Fibroblast of lung (primary cell): ENCODE results near the gene WDCP. TPM values are rescaled to one million over a fixed set of nuclear protein-coding genes. Genes with fewer than 3 reads are reported as not detected.

ENCODE experiments used
- DNase-seq, 2 donors: peaks; one replicate each; pipeline versions ENCODE4 v3.0.0 to v3.0.0-alpha.2; 2010; ENCODE audit warnings: low read depth in 2 of 2
- H2AFZ ChIP-seq: 2 replicates; pipeline ENCODE4 v1.5.1; 2012; ENCODE audit warnings: low read length, control low read depth, inconsistent platforms
- H3K27ac ChIP-seq: 2 replicates; pipeline ENCODE4 v1.5.1; 2011; ENCODE audit warnings: low read length, control low read depth; ENCODE audit not compliant: insufficient read depth
- H3K27me3 ChIP-seq: 2 replicates; pipeline ENCODE4 v1.5.1; 2011; ENCODE audit warnings: mild to moderate bottlenecking, low read length; ENCODE audit not compliant: control insufficient read depth, insufficient read depth
- H3K36me3 ChIP-seq: 2 replicates; pipeline ENCODE4 v1.5.1; 2011; ENCODE audit warnings: low read length; ENCODE audit not compliant: control insufficient read depth, insufficient read depth
- H3K4me1 ChIP-seq: 2 replicates; pipeline ENCODE4 v1.5.1; 2011; ENCODE audit warnings: low read length; ENCODE audit not compliant: control insufficient read depth, insufficient read depth; ENCODE audit errors: extremely low read depth
- H3K4me2 ChIP-seq: 2 replicates; pipeline ENCODE4 v1.5.1; 2011; ENCODE audit warnings: low read length, control low read depth; ENCODE audit not compliant: insufficient read depth; ENCODE audit errors: extremely low read depth
- H3K4me3 ChIP-seq, 4 experiments: fragments of 200-600 bp in 1 of 4; sonication (generic) in 1 of 4; replicated peaks in 1 of 4; 2 replicates each; pipeline ENCODE4 v1.5.1; 2011 to 2016; ENCODE audit warnings: low read length in 4 of 4, low read depth in 3 of 4, mild to moderate bottlenecking in 3 of 4, control low read depth in 2 of 4, inconsistent platforms in 1 of 4, mixed read lengths in 1 of 4; ENCODE audit not compliant: insufficient read depth in 1 of 4; ENCODE audit errors: control extremely low read depth in 1 of 4
- H3K79me2 ChIP-seq: 2 replicates; pipeline ENCODE4 v1.5.1; 2012; ENCODE audit warnings: mild to moderate bottlenecking, low read length, inconsistent platforms; ENCODE audit not compliant: control insufficient read depth, insufficient read depth
- H3K9ac ChIP-seq: 2 replicates; pipeline ENCODE4 v1.5.1; 2011; ENCODE audit warnings: mild to moderate bottlenecking, low read length, control low read depth; ENCODE audit not compliant: insufficient read depth
- H3K9me3 ChIP-seq: 2 replicates; pipeline ENCODE4 v1.5.1; 2012; ENCODE audit warnings: low read depth, low read length; ENCODE audit not compliant: control insufficient read depth, insufficient read depth
- H4K20me1 ChIP-seq: 2 replicates; pipeline ENCODE4 v1.5.1; 2011; ENCODE audit warnings: low read length; ENCODE audit not compliant: control insufficient read depth, insufficient read depth; ENCODE audit errors: extremely low read depth
- CTCF ChIP-seq, 2 donors: IDR thresholded peaks in 1 of 2; conservative IDR thresholded peaks in 1 of 2; 1 replicate in 1 of 2; 2 replicates in 1 of 2; pipeline ENCODE4 v1.5.1; 2011 to 2012; ENCODE audit warnings: low read length in 2 of 2, control low read depth in 1 of 2, inconsistent platforms in 1 of 2, low read depth in 1 of 2, mild to moderate bottlenecking in 1 of 2
- EZH2 ChIP-seq: IDR thresholded peaks from 2 replicates; pipeline ENCODE4 v1.5.1; 2012; ENCODE audit warnings: low read length, control low read depth, mild to moderate bottlenecking; ENCODE audit errors: missing control alignments
- polyA plus RNA-seq, 2 donors: library from polyadenylated mRNA; depleted of rRNA in 1 of 2; stranded (reverse) in 1 of 2; unstranded in 1 of 2; fragments of >200 nt; gene quantifications; 2 replicates each; pipeline ENCODE4 v1.2.1, GENCODE V29; 2011 to 2012; ENCODE audit warnings: missing spikeins in 1 of 2
- total RNA-seq: library from RNA; depleted of rRNA; stranded (reverse); fragments of >200 nt; gene quantifications from 2 replicates; pipeline ENCODE4 v1.2.1, GENCODE V29; 2014

Gene WDCP
- total and polyA plus RNA-seq, 2 donors (not counting 1 experiment from before 2014, with no cell fraction given) = 10.4 to 11.0 TPM

- H3K4me1 ChIP-seq = no peaks in the 10 kb centered on the region
- H3K4me2 ChIP-seq = no peak overlapping the region
- no peaks in the 10 kb centered on the region for H3K27me3 ChIP-seq
- H2AFZ ChIP-seq = no peak overlapping the region
- DNase-seq = no peak
- peaks cover 3% of the 10 kb centered on the region for H3K36me3 ChIP-seq
- no peak overlapping the region for H3K4me3 ChIP-seq
- H3K79me2 ChIP-seq = no peaks in the 10 kb centered on the region
- H3K27ac ChIP-seq = no peak overlapping the region
- TF ChIP-seq CTCF (conservative IDR thresholded peaks at IDR 0.05 in 1 of 2, IDR thresholded peaks at IDR 0.05 in 1 of 2; ENCODE audit: low read depth in 1 of 2, low read length in 2 of 2) (no peak), EZH2 (no peak)
- no peaks in the 10 kb centered on the region for H3K9me3 ChIP-seq
- no peak overlapping the region for H3K9ac ChIP-seq
- H4K20me1 ChIP-seq = no peaks in the 10 kb centered on the region
Observed at GRCh38 chr2:24065341-24065740, 18.1 kb upstream of the WDCP start.

DNA sequence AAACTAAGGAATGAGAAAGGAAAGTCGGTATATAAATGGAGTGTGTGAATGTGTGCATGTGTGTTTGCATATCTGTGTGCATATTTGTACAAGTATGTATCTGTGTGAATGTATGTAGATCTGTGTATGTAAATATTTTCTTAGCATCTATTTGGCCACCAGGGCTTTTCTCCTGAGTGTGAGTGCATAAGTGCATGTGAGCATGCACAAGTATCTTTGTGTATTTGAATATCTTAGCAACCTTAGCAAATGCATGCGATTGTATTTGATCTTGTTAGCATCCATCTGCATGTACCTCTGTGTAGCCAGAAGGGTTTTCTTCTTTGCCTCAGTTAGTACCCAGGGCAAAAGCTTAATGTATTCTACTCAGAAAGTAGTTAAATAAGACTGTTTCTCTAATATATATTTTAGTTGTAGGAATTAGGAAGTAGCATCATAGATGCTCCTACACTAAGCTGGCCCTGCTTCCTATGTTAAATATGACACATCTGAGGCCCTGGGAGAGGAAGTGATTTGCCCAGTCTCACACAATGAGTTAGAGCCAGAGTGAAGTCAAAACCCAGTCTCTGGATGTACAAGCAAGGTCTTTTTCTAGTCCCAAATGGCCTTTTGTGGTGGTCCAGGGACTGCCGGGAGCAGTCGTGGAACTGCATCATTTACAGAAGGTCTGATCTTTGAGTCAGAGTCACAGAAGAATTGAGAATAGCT is 11.5 kb upstream of the WDCP start:
- Histone ChIP-seq H4K20me1 (no peaks in the 10 kb centered on the region), H3K4me3 (no peak overlapping the region), H3K79me2 (no peaks in the 10 kb centered on the region), H3K4me1 (no peaks in the 10 kb centered on the region), H3K4me2 (no peak overlapping the region), H3K27me3 (no peaks in the 10 kb centered on the region), H3K36me3 (no peaks in the 10 kb centered on the region), H3K27ac (no peak overlapping the region), H3K9ac (no peak overlapping the region), H3K9me3 (no peaks in the 10 kb centered on the region), H2AFZ (no peak overlapping the region)
- no peak for TF ChIP-seq EZH2
- no peak for TF ChIP-seq CTCF (conservative IDR thresholded peaks at IDR 0.05 in 1 of 2, IDR thresholded peaks at IDR 0.05 in 1 of 2; ENCODE audit: low read depth in 1 of 2, low read length in 2 of 2)
- no peak for DNase-seq

DNA sequence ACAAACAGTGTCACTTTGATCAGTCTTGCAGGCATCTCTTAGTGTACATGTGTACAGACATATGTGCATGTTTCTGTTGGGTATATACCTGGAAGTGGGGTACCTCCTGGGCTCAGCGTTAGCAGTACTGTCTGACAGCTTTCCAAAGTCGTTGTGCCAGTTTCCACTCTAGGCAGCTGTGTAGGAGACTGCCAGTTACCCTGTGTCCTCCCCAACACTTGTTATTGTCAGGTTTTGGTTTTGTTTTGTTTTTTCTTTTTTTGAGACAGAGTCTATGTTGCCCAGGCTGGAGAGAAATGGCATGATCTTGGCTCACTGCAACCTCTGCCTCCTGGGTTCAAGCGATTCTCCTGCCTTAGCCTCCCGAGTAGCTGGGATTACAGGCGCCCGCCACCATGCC is 8.6 kb upstream of the WDCP start:
- TF ChIP-seq CTCF (conservative IDR thresholded peaks at IDR 0.05 in 1 of 2, IDR thresholded peaks at IDR 0.05 in 1 of 2; ENCODE audit: low read depth in 1 of 2, low read length in 2 of 2) = no peak
- TF ChIP-seq EZH2 = no peak
- no peak overlapping the region for H2AFZ ChIP-seq
- no peak overlapping the region for H3K9ac ChIP-seq
- no peak for DNase-seq
- H3K79me2 ChIP-seq = no peaks in the 10 kb centered on the region
- no peaks in the 10 kb centered on the region for H3K9me3 ChIP-seq
- no peaks in the 10 kb centered on the region for H3K27me3 ChIP-seq
- no peak overlapping the region for H3K4me2 ChIP-seq
- no peaks in the 10 kb centered on the region for H3K36me3 ChIP-seq
- H3K4me1 ChIP-seq = no peaks in the 10 kb centered on the region
- no peak overlapping the region for H3K27ac ChIP-seq
- H3K4me3 ChIP-seq = no peak overlapping the region
- H4K20me1 ChIP-seq = no peaks in the 10 kb centered on the region
